ENCODE measurements around the gene WDR88.
"Not testable (repeated sequence)": the region's sequence is repeated elsewhere in the genome, so short reads cannot be mapped to it uniquely, and the experiment has no call there.

The WDR88 gene

DNA sequence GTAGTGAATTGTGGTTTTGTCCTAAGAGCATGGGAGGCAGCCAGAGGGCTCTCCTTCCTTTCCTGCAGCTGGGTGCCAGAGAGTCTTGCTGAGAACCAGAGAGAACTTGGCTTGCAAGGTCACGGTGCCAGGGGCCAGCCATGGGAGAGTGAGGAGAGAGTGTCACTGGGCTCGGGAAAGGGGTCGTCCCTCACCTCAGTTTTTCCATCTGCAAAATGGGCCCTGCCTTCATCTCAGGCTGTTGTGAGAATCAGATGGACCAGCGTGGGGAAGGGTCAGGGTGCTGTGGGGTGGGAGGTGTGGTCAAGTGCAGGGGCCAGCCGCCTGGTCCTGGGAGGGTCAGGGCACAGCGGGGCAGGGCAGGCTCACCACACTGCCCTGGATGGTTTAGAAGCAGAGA, 69.6 kb downstream of the WDR88 start:
- no peak for DNase-seq

DNA sequence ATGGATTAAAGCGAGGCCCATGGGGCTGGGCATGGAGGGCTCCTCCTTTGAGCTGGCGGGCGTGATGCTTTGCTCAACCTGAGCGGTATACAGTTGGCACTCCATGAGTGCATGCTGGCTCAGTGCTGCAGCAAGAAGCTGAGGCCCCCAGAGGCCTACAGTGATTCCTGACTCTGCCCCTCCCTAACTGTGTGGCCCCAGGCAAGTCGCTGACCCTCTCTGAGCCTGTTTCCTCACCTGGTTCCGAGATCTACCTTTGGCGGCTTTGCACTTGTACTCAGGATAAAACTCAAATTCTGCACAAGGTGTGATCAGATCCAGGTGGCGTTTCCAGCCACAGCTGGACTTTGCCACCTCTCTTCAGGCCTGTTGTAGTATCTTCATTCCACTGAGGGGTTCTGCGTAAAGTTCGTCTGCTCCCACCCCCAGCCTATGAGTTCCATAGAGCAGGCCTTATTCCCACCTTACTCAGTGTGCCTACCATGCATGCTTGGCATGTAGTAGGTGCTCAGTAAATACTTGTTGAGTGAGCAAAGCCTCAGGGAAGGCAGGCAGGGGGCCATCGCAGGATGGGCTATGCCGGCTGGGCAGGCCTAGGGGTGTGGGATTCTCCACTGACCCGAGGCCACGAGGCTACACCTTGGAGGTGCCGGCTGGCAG, 70.1 kb downstream of the WDR88 start:
- no peak for DNase-seq

DNA sequence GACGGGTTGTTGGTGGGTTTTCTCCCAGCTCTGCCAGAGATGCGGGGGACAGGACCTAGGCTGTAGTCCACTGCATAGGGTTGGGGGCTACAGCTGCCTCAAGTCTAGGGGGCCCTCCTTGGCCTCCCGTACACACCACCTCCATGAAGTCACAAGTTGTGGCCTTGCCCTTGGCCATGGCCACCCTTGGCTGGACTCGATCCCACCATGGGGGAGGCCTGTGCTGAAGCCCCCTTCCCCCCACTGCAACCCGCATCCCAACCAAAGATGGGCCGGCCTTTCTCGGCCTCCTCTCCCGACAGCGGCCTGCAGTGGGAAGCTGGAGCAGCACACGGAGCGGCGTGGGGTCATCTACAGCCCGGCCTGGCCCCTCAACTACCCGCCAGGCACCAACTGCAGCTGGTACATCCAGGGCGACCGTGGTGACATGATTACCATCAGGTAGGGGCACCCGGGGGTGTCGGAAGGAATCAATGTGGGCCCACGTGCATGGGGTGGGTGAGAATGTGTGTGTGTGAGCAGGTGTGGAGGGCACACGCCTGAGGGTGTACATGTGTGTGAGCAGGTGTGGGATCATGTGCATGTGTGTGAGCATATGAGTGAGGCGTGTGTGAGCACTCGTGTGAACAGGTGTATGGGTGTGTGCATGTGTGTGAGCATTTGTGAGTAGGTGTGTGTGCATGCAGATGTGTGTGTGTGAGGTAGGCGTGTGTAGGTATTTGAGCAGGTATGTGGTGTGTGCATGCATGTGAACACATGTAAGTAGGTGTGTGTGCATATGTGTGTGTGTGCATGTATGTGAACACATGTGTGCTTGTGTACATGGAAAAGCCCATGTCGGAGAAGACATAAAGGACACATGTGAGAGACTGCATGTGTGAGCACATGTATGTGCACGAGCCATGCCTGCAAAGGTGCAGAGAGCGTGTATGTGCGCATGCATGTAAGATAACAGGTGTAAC, 70.9 kb downstream of the WDR88 start:
- DNase-seq, result no peak

DNA sequence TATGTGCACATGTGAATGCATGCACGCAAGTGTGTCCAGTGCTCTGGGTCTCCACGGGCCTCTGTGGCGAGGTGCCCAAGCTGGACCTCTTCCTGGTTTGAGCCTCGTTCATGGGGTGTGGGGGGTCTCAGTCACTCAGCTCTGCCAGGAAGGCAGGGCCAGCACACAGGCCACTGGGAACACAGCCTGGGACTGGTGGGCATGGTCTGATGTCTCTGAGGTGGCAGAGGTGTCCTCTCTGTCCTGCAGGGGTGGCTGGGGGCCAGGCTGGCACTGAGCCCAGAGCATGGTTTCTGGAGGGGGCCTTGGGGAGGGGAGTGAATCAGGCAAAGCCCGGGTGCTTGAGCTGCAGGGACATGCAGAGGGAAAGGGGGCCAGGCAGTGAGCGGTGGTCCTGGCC, 71.6 kb downstream of the WDR88 start:
- no peak for DNase-seq

DNA sequence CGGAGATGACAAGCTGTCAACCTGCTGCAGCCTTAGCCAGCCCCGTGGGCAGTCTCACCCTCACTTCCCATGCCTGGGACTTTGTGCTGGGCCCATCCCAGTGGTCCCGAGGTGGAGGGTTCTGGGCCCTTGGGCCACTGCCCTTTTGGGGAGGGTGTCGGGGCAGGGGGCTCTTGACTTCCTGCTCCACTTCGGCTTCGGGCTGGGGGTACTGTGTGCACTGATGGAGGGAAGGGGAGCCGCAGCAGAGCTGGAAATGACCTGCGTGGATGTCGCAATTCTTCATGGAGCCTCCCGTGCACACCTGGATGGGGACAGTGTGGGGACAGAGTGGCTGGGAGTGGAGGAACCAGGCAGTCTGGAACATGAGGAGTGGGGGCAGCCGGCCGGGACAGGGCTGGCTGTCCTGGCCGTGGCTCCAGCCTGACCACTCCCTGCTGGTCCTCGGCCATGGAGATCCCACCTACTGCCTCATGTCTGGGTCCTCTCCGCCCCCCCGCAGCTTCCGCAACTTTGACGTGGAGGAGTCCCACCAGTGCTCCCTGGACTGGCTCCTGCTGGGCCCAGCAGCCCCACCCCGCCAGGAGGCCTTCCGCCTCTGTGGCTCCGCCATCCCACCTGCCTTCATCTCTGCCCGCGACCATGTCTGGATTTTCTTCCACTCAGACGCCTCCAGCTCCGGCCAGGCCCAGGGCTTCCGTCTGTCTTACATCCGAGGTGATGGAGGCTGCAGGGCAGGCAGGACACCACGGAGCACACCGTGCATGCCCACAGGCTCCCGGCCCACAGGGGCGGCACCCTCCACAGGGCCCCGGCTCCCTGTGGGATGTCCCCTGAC, 72.4 kb downstream of the WDR88 start:
- DNase-seq, result no peak

DNA sequence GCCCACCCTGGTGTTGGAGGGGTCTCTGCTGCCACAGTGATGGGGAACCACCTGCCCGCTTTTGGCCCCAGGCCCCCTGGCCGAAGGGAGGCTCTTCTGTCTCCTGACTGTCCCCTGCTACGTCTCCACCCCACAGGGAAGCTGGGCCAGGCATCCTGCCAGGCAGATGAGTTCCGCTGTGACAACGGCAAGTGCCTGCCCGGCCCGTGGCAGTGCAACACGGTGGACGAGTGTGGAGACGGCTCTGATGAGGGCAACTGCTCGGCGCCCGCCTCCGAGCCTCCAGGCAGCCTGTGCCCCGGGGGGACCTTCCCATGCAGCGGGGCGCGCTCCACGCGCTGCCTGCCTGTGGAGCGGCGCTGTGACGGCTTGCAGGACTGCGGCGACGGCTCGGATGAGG, 73.2 kb downstream of the WDR88 start:
- no peak for DNase-seq

DNA sequence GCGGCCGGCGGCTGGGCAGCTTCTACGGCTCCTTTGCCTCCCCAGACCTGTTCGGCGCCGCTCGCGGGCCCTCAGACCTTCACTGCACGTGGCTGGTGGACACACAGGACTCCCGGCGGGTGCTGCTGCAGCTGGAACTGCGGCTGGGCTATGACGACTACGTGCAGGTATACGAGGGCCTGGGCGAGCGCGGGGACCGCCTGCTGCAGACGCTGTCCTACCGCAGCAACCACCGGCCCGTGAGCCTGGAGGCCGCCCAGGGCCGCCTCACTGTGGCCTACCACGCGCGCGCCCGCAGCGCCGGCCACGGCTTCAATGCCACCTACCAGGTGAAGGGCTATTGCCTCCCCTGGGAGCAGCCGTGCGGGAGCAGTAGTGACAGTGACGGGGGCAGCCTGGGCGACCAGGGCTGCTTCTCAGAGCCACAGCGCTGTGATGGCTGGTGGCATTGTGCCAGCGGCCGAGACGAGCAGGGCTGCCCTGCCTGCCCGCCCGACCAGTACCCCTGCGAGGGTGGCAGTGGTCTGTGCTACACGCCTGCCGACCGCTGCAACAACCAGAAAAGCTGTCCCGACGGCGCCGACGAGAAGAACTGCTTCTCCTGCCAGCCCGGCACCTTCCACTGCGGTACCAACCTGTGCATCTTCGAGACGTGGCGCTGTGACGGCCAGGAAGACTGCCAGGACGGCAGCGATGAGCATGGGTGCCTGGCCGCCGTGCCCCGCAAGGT, 73.8 kb downstream of the WDR88 start:
- no peak for DNase-seq

DNA sequence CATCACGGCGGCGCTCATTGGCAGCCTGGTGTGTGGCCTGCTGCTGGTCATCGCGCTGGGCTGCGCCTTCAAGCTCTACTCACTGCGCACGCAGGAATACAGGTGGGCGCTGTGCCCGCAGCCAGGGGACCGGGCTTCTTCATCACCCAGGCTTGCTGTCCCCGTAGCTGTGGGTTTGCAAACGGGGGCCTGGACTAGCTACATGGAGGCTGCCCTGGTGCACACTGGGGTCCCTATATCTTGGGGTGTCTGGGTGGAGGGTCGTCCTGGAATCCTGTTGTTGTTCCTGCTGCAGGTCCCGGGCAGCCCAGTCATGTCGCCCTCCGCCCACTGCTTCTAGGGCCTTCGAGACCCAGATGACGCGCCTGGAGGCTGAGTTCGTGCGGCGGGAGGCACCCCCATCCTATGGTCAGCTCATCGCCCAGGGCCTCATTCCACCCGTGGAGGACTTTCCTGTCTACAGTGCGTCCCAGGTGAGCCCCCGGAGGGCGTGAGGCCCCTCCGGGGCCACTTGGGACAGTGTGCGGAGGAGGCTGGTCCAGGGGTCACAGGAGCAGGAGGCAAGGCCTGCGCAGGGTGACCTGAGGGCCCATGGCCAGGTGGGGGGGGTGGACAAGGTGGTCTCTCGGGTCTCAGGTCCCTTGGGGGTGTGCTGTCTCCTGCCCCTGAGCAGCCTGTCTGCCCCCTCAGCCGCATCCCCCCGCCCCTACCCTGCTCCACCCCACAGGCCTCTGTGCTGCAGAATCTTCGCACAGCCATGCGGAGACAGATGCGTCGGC, 74.5 kb downstream of the WDR88 start:
- DNase-seq, result no peak

DNA sequence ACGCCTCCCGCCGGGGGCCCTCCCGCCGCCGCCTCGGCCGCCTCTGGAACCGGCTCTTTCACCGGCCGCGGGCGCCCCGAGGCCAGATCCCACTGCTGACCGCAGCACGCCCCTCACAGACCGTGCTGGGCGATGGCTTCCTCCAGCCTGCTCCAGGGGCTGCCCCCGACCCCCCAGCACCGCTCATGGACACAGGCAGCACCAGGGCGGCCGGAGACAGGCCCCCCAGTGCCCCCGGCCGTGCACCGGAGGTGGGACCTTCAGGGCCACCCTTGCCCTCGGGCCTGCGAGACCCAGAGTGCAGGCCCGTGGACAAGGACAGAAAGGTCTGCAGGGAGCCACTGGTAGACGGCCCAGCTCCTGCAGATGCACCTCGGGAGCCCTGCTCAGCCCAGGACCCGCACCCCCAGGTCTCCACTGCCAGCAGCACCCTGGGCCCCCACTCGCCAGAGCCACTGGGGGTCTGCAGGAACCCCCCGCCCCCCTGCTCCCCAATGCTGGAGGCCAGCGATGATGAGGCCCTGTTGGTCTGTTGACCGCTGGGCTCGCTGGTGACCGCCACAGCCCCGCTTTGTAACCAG, 75.2 kb downstream of the WDR88 start:
- no peak for DNase-seq

DNA sequence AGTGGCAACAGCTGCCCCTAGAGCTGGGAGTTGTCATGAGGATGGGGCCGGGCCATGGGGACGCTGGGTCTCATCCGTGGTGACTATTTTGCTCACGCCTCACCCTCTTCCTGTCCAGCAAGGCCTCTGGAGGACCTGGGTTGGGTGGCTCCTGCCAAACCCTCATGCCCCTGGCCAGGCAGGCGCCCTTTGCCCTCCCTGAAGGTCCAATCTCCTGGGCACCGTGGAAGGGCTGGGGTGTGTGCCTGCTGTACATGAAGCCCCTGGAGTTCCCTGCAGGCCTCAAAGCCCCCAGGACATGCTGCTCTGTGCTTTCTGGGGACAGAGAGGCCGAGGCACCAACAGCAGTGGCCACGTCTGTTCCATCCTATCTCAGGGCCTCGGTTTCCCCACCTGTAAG, 76.0 kb downstream of the WDR88 start:
- no peak for DNase-seq

DNA sequence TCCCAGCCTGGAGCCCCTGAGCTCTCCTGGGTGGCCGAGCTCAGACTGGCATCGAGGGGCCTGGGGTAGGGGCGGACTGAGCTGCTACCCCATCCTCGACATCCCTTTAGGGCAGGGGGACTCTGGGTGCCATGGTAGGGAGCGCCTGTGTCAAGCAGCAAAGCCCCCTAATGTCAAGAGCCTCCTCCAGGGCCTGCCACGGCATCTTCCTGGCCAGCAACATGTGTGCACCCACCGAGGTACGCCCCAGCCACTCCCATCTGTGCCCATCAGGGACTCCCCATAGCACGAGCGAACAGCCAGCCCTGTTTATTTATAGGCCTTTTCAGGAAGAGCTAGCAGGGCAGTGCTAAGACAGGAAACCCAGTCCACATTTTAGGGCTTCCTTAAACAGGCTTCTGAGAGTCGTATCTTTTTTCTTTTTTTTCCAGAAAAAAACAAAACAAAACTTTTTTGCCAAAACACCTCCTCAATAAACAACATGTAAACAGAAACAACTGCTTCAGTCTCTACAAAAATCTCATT, 76.5 kb downstream of the WDR88 start:
- no peak for DNase-seq

DNA sequence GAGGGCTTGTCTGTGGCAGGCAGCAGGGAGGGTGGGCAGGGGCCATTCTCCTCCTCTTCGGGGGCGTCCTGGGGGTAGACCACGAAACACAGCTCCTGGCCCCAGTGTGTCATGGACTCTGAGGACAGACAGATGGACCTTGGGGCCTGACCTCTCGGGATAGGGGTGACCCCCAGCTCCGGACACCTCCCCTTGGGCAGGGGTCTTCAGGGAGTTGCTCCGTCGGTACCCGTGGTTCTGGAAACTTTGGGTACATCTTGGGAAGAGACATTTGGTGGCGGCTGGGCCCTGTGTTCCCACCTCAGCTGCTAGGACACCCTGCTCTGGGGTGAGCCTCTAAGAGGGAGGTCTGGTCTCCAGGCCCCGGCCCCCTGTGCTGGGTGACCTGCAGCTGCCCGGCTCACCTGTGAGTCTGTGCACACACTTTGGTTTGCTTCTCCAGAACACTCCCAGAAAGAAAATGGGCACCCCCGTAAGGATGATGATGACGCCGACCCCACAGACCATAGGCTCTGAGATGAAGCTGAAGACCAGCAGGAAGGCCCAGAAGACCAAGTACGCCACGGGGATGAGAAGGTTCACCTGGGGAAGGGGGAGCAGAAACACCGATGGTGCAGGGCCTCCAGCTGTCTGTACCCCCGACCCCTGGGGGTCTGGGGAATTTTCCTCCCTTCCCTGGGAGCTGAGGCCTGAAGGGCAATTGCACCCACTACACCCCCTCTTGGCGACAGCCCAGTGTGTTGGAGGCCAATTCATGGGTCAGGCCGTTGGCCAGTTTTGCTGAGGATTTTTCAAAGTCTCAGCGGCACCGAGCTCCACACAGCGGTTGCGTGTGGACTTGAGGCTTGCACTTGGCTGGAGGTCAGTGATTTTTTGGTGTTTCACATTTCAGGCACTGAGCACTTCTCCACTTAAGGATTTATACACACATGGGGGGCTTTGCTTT, 77.3 kb downstream of the WDR88 start:
- no peak for DNase-seq

DNA sequence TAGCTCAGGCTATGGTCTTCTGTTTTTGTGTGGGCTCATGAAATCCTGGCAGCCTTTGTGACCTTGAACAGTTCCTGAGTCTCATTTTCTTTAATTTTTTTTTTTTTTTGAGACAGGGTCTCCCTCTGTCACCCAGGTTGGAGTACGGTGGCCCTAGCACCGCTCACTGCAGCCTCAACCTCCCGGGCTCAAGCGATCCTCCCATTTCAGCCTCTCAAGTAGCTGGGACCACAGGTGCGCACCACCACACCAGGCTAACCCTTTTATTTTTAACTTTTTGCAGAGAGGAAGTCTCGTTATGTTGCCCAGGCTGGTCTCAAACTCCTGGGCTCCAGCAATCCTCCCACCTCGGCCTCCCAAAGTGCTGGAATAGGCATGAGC, 77.9 kb downstream of the WDR88 start:
- DNase-seq, result not testable (repeated sequence)

DNA sequence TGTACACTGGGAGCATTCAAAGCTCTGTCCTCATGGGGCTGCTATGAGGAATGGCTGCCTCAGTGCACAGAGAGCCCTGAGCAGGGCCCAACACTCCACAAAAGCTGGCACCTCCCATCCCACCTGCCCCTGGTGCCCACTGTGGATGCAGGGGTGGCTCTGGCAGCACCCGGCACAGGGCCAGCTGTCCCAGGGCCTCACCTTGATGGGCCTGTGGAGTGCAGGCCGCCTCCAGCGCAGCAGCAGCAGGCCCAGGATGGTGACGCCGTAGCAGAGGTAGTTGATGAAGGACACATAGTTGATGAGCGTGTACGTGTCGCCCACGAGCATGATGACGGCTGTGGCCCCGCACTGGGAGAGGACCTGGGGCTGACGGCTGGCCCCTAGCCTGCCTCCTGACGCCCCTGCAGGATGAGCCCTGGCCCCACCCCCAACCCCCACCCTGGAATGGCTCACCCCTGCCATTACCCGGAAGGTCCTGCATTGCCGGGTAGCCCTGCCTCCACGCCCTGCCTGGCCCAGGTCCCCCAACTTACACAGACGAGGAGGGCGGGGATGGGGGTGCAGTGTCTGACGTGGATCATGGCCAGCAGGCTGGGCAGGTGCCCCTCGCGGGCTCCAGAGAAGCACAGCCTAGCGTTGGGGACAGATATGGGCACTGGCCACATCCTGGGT, 78.5 kb downstream of the WDR88 start:
- no peak for DNase-seq

DNA sequence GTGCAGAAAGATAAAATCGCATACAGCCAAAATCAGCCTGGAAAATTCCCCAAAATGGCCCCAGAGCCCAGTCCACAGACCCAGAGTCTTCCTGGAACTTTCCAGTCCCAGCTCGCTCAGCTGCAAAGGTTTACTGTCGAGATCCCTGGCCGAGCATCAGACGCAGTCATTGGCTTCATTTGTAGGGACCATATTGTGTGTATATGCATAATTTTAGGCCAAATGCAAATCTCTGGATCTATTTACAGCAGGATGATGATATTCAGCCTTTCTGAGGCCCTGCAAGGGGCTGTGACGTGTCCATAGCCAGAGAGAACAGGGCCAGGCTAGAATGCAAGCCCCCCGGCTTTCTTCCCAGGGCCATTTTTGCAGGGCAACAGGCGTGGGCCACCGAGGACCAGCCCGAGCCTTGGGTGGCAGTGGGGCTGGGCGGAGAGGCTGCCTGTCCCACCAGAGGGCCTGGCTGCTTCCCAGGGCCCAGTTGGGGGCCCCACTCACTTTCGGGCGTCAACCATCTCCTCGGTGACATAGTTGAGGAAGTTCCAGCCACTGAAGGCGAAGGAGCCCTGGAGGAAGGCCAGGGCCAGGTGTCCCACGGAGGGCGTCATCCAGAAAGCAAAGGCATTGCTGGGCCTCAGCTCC, 80.0 kb downstream of the WDR88 start:
- no peak for DNase-seq

DNA sequence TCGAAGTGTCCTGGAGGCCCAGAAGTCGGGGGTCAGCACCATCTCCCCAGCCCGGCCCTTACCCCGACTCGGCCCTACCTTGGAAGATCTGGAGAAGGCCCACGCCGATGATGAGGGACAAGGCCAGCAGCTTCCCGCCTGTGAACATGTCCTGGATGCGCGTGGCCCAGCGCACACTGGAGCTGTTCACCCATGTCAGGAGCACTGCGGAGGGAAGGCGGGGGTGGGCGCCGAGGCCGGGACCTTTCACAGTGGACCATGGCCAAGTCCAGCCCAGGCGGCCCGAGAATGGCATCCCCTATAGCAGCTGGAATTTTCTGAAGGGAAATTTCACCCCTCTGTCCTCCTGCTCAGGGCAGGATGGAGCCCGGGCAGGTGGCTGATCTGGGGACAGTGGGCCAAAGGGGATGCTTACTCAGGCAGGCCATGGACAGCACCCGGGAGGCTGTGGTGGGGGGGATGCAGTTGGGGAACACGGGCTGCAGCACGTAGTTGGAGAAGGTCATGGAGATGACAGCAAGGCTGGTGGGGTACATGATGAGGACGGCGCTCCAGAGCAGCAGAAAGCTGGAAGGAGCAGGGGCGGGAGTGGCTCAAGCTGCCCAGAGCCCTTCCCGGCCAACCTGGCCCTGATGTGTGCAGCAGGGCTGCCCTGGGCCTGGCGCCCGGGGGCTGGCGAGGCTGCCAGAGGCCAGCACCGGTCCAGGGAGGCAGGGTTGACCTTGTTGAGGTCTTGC, 80.7 kb downstream of the WDR88 start:
- DNase-seq, result no peak

DNA sequence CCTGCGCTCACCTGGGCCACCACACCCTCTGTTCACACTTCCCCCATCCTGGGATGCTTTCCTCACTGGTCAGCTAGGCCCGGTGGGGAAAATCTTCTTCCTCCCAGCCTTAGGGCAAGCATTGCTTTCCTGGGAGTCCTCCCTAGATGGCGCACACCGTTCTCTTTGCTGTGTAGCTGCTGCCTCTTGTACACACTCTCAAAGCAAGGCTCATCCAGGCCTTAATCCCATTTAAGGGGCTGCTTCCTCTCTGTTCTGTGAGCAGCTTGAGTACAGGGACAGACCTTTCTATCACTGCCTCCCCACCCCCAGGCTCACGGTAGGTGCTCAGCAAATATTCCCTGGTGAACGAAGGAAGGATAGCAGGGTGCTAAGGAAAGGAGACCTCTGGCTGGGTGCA, 82.7 kb downstream of the WDR88 start:
- DNase-seq, result peak; percentile 10

All from suppressor macrophage treated with lipopolysaccharide for 4 hours (primary cell).